ENCODE measurements around the gene PFDN6. TPM values are rescaled to one million over a fixed set of nuclear protein-coding genes. Genes with fewer than 3 reads are reported as not detected.
"Not testable (repeated sequence)": the region's sequence is repeated elsewhere in the genome, so short reads cannot be mapped to it uniquely, and the experiment has no call there.

PFDN6 gene
- total RNA-seq, 6 experiments from 2014 or later: 52.1 to 73.7 (median 69.7) TPM

DNA sequence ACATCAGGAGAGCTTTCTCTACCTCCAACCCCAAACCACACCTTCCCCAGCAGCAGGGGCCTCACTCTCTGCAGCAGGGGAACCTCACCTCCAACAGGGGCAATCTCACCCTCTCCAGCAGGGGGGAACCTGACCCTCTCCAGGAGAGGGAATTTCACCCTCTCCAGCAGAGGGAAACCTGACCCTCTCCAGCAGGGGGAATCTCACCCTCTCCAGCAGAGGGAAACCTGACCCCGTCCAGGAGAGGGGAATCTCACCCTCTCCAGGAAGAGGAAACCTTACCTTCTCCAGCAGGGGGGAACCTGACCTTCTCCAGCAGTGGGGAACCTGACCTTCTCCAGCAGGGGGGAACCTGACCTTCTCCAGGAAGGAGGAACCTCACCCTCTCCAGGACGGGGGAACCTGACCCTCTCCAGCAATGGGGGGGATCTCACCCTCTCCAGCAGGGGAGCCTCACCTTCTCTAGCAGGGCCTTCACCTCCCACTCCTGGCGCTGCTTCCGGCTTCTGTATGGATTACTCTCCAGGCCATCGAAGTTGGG is 9.4 kb upstream of the PFDN6 start:
- H3K27me3 Mint-ChIP-seq (ENCODE audit: insufficient read depth): peaks cover 15% of the 10 kb centered on the region; the same call in 1 of the 2 replicates
- H3K27ac Mint-ChIP-seq: no peak overlapping the region
- H3K4me1 Mint-ChIP-seq (ENCODE audit: low read depth): peaks cover 18% of the 10 kb centered on the region
- TF ChIP-seq CTCF (IDR thresholded peaks at IDR 0.05): peak; percentile 84
- H3K4me3 Mint-ChIP-seq: no peak overlapping the region
- DNase-seq: peak; percentile 69
- no peaks in the 10 kb centered on the region for H3K9me3 Mint-ChIP-seq
- H3K36me3 Mint-ChIP-seq (ENCODE audit: low read depth): peaks cover 17% of the 10 kb centered on the region

DNA sequence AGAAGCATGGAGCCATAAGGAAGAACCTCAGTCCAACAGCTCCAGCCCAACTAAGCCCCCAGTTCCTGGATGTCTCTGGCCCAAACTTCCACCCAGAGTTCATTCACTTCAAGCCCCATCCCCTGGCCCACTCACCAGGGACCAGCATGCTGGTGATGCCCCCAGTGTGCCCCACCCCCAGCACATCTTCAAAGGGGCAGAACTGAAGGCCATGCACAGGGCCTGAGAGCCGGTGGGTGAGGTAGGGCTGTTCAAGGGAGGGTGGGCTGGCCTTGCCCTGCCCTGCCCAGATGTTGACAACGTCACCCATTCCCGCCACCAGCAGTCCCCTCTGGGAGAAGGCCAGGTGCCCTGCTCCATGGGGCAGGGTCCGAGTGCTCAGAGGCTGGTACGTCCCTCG is 8.9 kb upstream of the PFDN6 start:
- no peak for DNase-seq
- no peaks in the 10 kb centered on the region for H3K9me3 Mint-ChIP-seq
- H3K27ac Mint-ChIP-seq: no peak overlapping the region
- no peak overlapping the region for H3K4me3 Mint-ChIP-seq
- H3K27me3 Mint-ChIP-seq (ENCODE audit: insufficient read depth): peaks cover 15% of the 10 kb centered on the region; the same call in 1 of the 2 replicates
- peaks cover 13% of the 10 kb centered on the region for H3K36me3 Mint-ChIP-seq (ENCODE audit: low read depth)
- TF ChIP-seq CTCF (IDR thresholded peaks at IDR 0.05): no peak
- peaks cover 13% of the 10 kb centered on the region for H3K4me1 Mint-ChIP-seq (ENCODE audit: low read depth)

- H3K27me3 Mint-ChIP-seq (ENCODE audit: insufficient read depth); H3K4me3 Mint-ChIP-seq; DNase-seq; H3K27ac Mint-ChIP-seq; H3K9me3 Mint-ChIP-seq: not testable (repeated sequence)
- Mint-ChIP-seq H3K4me1 (ENCODE audit: low read depth) (peaks cover 29% of the 10 kb centered on the region), H3K36me3 (ENCODE audit: low read depth) (peaks cover 36% of the 10 kb centered on the region)
Observed at GRCh38 chr6:33285214-33285613, 4.2 kb upstream of the PFDN6 start.

DNA sequence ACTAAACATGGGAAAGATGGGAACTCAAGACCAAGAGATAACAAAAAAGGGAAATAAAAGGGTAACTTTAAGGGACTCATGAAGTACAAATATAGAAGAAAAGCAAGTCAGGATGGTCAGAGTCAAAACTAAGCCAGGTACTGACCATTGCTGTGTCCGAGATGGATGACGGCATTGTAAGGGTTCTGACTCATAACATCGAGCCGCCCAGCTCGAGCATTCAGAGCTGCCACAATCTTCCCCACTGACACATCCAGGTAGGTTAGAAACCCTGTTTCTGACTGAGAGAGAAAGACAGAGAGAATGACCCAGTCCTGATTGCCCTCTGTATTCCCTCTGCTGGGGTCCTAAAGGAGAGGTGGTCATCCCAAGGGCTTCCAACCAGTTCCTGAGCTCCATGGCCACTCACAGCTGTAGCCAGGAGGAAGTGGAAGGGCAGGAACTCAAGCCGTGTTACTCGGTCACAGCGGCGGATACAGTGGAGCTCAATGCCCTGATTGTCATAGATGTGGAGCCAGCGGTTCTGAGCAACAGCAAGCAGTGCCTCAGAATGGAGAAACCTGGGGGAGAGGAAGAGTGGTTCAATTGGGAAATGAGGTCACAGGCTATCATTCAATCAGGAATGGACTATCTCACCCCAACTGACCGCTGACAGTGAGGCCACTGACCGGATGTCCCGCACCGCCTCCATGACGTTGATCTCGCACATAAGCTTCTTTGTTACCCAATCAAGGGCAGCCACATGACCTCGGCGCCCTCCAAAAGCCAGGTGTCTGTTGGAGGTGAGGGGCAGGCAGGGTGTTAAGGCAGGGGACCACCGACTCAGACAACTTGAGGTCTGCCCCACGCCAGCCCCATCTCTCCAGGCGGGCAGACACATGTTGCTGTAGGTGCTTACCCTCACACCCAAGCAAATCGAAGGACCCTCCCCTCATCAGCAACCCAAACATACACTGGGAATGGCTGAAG is 2.2 kb upstream of the PFDN6 start:
- peaks cover 46% of the 10 kb centered on the region for H3K36me3 Mint-ChIP-seq (ENCODE audit: low read depth)
- no peaks in the 10 kb centered on the region for H3K9me3 Mint-ChIP-seq
- peak overlapping the region; percentile 31; the same call in 1 of the 2 replicates for H3K27ac Mint-ChIP-seq
- DNase-seq: no peak
- peaks cover 1% of the 10 kb centered on the region for H3K27me3 Mint-ChIP-seq (ENCODE audit: insufficient read depth)
- peaks cover 42% of the 10 kb centered on the region for H3K4me1 Mint-ChIP-seq (ENCODE audit: low read depth)
- TF ChIP-seq CTCF (IDR thresholded peaks at IDR 0.05): no peak
- H3K4me3 Mint-ChIP-seq: peak overlapping the region; percentile 94

- H3K4me1 Mint-ChIP-seq (ENCODE audit: low read depth): peaks cover 42% of the 10 kb centered on the region
- H3K27me3 Mint-ChIP-seq (ENCODE audit: insufficient read depth): peaks cover 1% of the 10 kb centered on the region
- no peaks in the 10 kb centered on the region for H3K9me3 Mint-ChIP-seq
- H3K36me3 Mint-ChIP-seq (ENCODE audit: low read depth): peaks cover 46% of the 10 kb centered on the region
- DNase-seq: no peak
- H3K27ac Mint-ChIP-seq: peak overlapping the region; percentile 82
- H3K4me3 Mint-ChIP-seq: peak overlapping the region; percentile 94
- no peak for TF ChIP-seq CTCF (IDR thresholded peaks at IDR 0.05)
Observed at GRCh38 chr6:33288141-33288920, 1.1 kb upstream of the PFDN6 start.

Data from HFFc6 (cell line).